Heart right ventricle (tissue), 16 donors: ENCODE measurements around the gene ST6GALNAC3. TPM values are rescaled to one million over a fixed set of nuclear protein-coding genes. Genes with fewer than 3 reads are reported as not detected.

ENCODE experiments used
- ATAC-seq, 8 donors: fragments of 200-7000 bp; cut with Tn5 transposase; one replicate each; pipeline ENCODE4 v1.9.1; 2020; ENCODE audit warnings: mild to moderate bottlenecking in 8 of 8, moderate library complexity in 8 of 8, moderate number of reproducible peaks in 1 of 8
- DNase-seq, 2 donors: peaks; one replicate each; pipeline ENCODE4 v3.0.0-alpha.2; 2020
- H3K27ac ChIP-seq, 10 donors: fragments of 200-600 bp; sonication (generic) in 2 of 10; one replicate each; pipeline versions ENCODE4 v1.5.0 to v1.8.0; 2020 to 2022; ENCODE audit warnings: mild to moderate bottlenecking in 3 of 10
- H3K27me3 ChIP-seq, 7 donors: fragments of 200-600 bp; one replicate each; pipeline ENCODE4 v1.8.0; 2021 to 2022; ENCODE audit warnings: mild to moderate bottlenecking in 2 of 7
- H3K36me3 ChIP-seq, 9 donors: fragments of 200-600 bp; sonication (generic) in 1 of 9; one replicate each; pipeline versions ENCODE4 v1.5.0 to v1.8.0; 2020 to 2022; ENCODE audit warnings: mild to moderate bottlenecking in 2 of 9
- H3K4me1 ChIP-seq, 9 donors: fragments of 200-600 bp; sonication (generic) in 1 of 9; one replicate each; pipeline versions ENCODE4 v1.5.0 to v1.8.0; 2020 to 2022; ENCODE audit warnings: mild to moderate bottlenecking in 4 of 9
- H3K4me3 ChIP-seq, 10 donors: fragments of 200-600 bp; sonication (generic) in 2 of 10; one replicate each; pipeline versions ENCODE4 v1.5.0 to v1.8.0; 2020 to 2022; ENCODE audit warnings: mild to moderate bottlenecking in 7 of 10, moderate library complexity in 2 of 10
- H3K9me3 ChIP-seq, 11 donors: fragments of 200-600 bp in 10 of 11; sonication (generic) in 2 of 11; one replicate each; pipeline versions ENCODE4 v1.5.0 to v1.8.0; 2013 to 2022; ENCODE audit warnings: mild to moderate bottlenecking in 2 of 11, control low read depth in 1 of 11, moderate library complexity in 1 of 11
- WGBS, 2 donors: extraction: QIAGEN DNeasy Blood & Tissue Kit; methylation state at CpG; one replicate each; pipeline ENCODE4 v1.1.7; 2013; ENCODE audit warnings: inconsistent platforms in 1 of 2; 5-methylcytosine and 5-hydroxymethylcytosine counted together
- intact Hi-C, 10 donors: fragments of 100-400 bp; cut with DNase I; formaldehyde crosslinking; loops; one replicate each; pipeline versions ENCODE4 v1.11.1 to v1.14.2; 2022
- polyA plus RNA-seq, 2 donors: library from polyadenylated mRNA; stranded (reverse); fragments of 200-250 nt; gene quantifications; one replicate each; pipeline ENCODE4 v1.2.3, GENCODE V29; 2013
- total RNA-seq, 10 donors: library from RNA; stranded (reverse); fragmentation: NEBNext Ultra II Directional in 3 of 10; extraction: Animal tissue kit (Norgen Biotek cat#: 25700) in 3 of 10; gene quantifications; one replicate each; pipeline versions ENCODE4 v1.2.1 to v1.2.4, GENCODE V29; 2021 to 2023
- TF ChIP-seq, protein P1 (sequence below), 9 donors: fragments of 200-600 bp; sonication (generic) in 2 of 9; IDR thresholded peaks; one replicate each; pipeline versions ENCODE4 v1.5.0 to v1.8.0; 2021 to 2022; ENCODE audit warnings: antibody characterized with exemption in 9 of 9, mild to moderate bottlenecking in 5 of 9, moderate library complexity in 1 of 9
- donor health status: Arrhythmogenic right ventricular cardiomyopathy.
- donor health status: ischemic (EF 13 %, LVEDD 7.1; RV severe dilation, severe dysfunction).
- donor health status: healthy with polysubstance abuse.
- donor health status: DM: no; HTN: yes; CAD: no.
- donor health status: DM: no; HTN: no; CAD: no.
- donor health status: ischemic (EF 25% LVEDD 6.9; RV normal size, moderate dysfunction).
- donor health status: ischemic (EF 25% LVEDD 5.7; RV mildly dilated, moderate dysfunction).
- donor health status: healthy.
- donor health status: DM: yes; HTN: yes; CAD: no.
- donor health status: Ischemic cardiomyopathy.
- donor health status: ischemic (EF 35%, LVEDD 5.7; RV mildly dilated, moderate dysfunction).
- donor health status: nonischemic (EF 11% LVEDD 7.7; RV severe dilation, severe dysfunction).
- donor health status: DM: yes; HTN: yes; CAD: no.
- donor health status: PGD.
- donor health status: ischemic (EF 29% LVEDD 5.4; RV normal size, mild dysfunction).
- donor health status: nonischemic (EF 23%, LVEDD 6.1; RV moderate dilation, normal function).

The ST6GALNAC3 gene
- total and polyA plus RNA-seq, 12 donors: 2.8 to 10.3 (median 4.8) TPM

DNA sequence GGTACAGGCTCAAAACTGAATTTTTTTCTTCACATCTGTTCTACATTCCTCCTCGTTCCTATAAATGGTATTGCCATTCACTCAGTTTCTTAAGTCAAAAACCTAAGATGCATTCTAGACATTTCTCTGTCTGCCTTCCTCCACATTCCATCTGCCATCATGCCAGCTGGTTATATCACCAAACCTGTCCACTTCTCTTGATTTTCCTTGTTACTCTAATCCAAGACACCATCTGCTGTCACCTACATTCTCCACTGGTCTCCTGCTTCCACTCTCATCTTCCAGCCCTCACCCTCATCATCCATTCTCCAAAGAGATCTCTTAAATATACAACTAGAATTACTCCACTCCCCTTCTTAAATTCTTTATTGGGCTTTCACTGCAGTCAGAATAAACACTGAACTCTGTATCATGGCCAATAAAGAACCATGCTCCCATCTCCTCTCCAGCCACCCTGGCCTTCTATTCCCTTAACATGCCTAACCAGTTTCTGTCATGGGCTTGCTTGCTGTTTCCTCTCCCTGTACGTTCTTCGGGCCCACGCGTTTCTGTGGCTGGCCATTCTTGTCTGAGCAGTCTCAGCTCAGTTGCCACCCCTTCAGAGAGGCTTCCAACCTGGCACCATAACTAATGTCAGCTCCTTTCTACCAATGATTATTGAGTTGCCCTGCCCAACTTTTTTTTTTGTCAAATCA is 278.3 kb downstream of the ST6GALNAC3 start:
- ATAC-seq (no peak), DNase-seq (no peak)
- Histone ChIP-seq H3K4me3 (no peak overlapping the region), H3K9me3 (no peaks in the 10 kb centered on the region), H3K27me3 (no peaks in the 10 kb centered on the region), H3K27ac (no peak overlapping the region), H3K4me1 (no peaks in the 10 kb centered on the region), H3K36me3 (no peaks in the 10 kb centered on the region)
- intact Hi-C loops: no loop called here
- WGBS, 2 donors: 96 to 98% methylated on average over 5 of the region's 5 CpGs
- TF ChIP-seq, protein P1, sequence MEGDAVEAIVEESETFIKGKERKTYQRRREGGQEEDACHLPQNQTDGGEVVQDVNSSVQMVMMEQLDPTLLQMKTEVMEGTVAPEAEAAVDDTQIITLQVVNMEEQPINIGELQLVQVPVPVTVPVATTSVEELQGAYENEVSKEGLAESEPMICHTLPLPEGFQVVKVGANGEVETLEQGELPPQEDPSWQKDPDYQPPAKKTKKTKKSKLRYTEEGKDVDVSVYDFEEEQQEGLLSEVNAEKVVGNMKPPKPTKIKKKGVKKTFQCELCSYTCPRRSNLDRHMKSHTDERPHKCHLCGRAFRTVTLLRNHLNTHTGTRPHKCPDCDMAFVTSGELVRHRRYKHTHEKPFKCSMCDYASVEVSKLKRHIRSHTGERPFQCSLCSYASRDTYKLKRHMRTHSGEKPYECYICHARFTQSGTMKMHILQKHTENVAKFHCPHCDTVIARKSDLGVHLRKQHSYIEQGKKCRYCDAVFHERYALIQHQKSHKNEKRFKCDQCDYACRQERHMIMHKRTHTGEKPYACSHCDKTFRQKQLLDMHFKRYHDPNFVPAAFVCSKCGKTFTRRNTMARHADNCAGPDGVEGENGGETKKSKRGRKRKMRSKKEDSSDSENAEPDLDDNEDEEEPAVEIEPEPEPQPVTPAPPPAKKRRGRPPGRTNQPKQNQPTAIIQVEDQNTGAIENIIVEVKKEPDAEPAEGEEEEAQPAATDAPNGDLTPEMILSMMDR (IDR thresholded peaks at IDR 0.05): no peak

DNA sequence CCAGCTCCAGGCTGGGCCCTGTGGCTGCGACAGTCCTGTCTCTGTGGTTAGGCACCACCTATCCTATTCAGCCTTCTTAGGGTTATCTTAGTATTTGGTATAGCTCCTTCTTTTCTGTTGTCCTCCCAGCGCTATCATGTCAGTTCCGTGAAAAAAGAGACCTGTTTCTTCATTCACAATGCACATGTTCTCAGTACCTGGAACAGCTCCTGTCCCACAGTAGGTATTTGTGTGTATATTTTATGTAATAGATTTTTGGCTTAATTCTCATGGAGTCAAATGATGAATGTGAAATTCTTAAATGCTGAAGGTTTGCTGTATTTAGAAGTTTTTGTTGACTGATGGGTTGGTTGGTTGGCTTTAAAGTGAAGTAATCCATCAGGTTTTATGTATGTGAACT is 279.7 kb downstream of the ST6GALNAC3 start:
- ATAC-seq: no peak
- intact Hi-C loops: no loop called here
- Histone ChIP-seq H3K4me1 (no peaks in the 10 kb centered on the region), H3K9me3 (no peaks in the 10 kb centered on the region), H3K4me3 (no peak overlapping the region), H3K27me3 (no peaks in the 10 kb centered on the region), H3K27ac (no peak overlapping the region), H3K36me3 (no peaks in the 10 kb centered on the region)
- no peak for DNase-seq
- TF ChIP-seq, protein P1 (IDR thresholded peaks at IDR 0.05): no peak
- 95 to 97% methylated on average over 3 of the region's 3 CpGs for WGBS, 2 donors

DNA sequence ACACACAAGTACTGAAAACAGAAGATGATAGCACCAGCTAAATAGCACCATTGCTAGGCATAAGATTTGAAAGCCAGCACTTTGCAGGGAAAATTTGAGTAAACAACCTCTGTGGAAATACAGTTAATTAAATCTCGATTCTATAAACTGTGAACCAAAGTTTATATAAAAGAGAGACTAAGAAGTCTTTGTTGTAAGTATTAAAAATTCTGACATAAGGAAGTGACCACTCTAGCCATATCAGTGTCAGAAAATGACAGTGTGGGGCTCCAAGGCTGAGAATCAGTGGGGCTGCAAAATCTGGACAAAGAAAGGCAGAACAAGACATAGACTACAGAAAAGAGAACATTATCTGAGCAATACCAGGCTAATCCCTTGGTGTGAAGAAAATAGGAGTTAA is 292.2 kb downstream of the ST6GALNAC3 start:
- DNase-seq (no peak), ATAC-seq (no peak)
- Histone ChIP-seq H3K27ac (no peak overlapping the region), H3K27me3 (no peaks in the 10 kb centered on the region), H3K4me3 (no peak overlapping the region), H3K4me1 (no peaks in the 10 kb centered on the region), H3K9me3 (no peaks in the 10 kb centered on the region), H3K36me3 (no peaks in the 10 kb centered on the region)
- TF ChIP-seq, protein P1 (IDR thresholded peaks at IDR 0.05): no peak
- WGBS, 2 donors: 64 to 73% methylated on average over 1 of the region's 1 CpG
- intact Hi-C loops: no loop called here

DNA sequence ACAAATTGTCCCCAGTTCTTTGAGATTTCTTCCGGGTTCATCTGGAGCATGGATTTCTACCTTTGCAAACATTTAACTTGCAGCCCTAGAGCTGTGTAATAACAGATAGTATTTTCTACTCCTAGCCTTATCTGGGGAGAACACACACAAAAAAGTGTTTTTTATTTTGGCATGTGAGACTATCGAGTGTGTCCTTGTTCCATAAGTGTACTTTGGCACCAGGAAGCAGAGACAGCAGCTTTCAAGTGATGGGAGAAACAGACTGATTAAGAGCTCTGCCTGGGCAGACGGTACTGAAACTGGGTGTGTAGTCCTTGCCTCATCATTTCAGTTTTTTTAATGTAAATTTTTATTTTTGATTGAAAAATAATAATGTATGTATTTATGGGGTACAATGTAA is 297.4 kb downstream of the ST6GALNAC3 start:
- Histone ChIP-seq H3K9me3 (no peaks in the 10 kb centered on the region), H3K4me3 (no peak overlapping the region), H3K27ac (no peak overlapping the region), H3K4me1 (no peaks in the 10 kb centered on the region), H3K36me3 (no peaks in the 10 kb centered on the region), H3K27me3 (no peaks in the 10 kb centered on the region)
- no peak for DNase-seq
- WGBS, 2 donors: 47% methylated on average over 3 of the region's 3 CpGs
- no peak for ATAC-seq
- TF ChIP-seq, protein P1 (IDR thresholded peaks at IDR 0.05): no peak
- intact Hi-C loops: no loop called here
